Limb (tissue), 2 donors: ENCODE measurements around the gene YEATS4.
A peak's percentile ranks its signal among the peaks of the same experiment; 100 is the strongest.
"Not testable (repeated sequence)": the region's sequence is repeated elsewhere in the genome, so short reads cannot be mapped to it uniquely, and the experiment has no call there.

Source experiments
- DNase-seq, 2 donors: peaks; one replicate each; pipeline ENCODE4 v3.0.0-alpha.2; 2016; ENCODE audit errors: extremely low spot score in 2 of 2

YEATS4 gene

DNA sequence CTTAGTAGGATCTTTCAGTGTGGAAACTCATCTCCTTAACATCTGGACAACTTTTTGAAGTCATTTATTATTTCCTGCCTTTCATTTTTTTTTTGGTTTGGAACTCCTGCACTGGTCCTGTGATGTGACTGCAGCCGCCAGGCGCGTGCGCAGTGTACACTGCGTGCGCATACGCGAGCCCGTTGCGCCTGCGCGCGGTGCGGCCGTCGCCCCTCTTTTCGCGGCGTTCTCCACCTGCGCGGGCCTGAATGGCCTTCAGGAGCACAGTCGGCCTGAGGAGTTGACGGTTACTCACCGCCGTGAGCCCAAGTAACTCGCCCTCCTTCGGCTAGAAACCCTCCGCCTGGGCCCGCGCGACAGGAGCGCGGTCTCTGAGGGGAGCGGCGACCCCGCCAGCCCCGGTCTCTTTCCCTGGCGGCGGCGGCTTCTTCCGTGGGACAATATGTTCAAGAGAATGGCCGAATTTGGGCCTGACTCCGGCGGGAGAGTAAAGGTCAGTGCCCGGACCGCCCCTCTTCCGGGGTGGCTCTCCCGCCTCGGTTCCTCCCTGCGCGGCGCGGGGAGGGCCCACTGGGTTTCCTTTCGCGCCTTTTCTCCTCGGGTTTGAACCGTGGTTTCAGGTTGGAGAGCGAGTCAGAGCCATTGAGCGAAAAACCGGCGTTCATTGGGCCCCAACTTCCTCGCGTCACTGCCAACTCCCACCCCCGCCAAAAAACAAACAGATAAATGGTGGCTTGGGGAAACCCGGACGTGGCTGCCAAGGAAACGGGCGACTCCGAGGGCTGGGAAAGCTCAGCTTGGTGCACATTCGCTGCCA lies at the start of gene YEATS4:
YEATS4 (plus strand) TSS at position 213 of the 817 bp plus-strand sequence; CDS start at position 443, 230 bp downstream.
- peak; percentile 89 for DNase-seq

DNA sequence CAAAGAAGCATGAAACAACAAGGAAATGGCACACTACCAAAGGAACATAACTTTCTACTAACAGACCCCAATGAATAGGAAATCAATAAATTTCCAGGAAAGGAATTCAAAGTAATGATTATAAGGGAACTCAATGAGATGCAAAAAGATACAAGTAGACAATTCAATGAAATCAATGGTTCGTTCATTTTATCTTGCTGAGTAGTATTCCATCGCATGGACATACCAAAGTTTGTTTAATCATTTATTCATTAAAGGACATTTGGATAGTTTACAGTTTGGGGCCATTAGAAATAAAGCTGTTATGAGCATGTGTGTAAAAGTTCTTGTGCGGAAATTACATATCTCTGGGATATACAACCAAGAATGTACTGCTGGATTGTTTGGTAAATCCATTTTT lies 46.3 kb upstream of the YEATS4 start:
- no peak for DNase-seq

DNA sequence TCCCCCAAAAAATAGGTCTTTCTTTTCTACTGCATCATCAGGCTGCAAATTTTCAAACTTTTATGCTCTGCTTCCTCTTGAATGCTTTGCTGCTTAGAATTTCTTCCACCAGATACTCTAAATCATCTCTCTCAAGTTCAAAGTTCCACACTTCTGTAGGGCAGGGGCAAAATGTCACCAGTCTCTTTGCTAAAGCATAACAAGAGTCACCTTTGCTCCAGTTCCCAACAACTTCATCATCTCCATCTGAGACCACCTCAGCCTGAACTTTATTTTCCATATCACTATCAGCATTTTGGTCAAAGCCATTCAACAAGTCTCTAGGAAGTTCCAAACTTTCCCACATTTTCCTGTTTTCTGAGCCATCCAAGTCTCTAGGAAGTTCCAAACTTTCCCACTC lies 42.8 kb upstream of the YEATS4 start:
- not testable (repeated sequence) for DNase-seq

DNA sequence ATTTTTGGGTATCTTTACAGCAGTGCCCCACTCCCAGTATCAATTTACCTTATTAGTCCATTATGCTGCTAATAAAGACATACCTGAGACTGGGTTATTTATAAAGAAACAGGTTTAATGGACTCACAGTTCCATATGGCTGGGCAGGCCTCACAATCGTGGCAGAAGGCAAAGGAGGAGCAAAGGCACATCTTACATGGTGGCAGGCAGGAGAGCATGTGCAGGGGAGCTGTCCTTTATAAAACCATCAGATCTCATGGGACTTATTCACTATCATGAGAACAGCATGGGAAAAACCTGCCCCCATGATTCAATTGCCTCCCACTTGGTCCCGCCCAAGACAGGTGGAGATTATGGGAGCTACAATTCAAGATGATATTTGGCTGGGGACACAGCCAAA lies 42.3 kb upstream of the YEATS4 start:
- DNase-seq, result not testable (repeated sequence)

DNA sequence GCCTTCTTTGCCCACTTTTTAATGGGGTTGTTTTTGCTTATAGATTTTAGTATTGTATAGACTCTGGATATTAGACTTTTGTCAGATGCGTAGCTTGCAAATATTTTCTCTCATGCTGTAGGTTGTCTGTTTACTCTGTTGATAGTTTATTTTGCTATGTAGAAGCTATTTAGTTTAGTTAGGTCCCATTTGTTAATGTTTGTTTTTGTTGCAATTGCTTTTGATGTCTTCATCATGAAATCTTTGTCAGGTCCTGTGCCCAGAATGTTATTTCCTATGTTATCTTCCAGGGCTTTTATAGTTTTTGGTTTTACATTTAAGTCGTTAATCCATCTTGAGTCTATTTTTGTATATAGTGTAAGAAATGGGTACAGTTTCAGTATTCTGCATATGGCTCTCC lies 41.3 kb upstream of the YEATS4 start:
- DNase-seq, result no peak

DNA sequence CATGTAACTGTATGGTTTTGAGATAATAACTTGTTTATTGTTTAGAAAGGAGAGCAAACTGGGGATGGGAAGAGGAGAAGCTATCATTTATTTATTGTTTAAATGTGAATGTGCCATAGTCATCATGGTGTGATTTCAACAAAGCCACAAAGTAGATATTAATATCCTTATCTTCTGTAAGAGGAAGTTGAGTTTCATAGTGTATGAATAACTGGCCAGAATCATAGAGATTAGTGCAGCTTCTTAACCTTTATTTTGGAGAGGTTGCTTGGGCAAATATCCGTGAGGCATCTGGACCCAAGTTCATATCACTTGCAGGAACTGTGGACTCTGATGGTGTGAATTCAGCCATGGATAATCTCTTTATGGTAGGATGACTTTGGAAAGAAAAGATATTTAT lies 38.2 kb upstream of the YEATS4 start:
- DNase-seq, result no peak

DNA sequence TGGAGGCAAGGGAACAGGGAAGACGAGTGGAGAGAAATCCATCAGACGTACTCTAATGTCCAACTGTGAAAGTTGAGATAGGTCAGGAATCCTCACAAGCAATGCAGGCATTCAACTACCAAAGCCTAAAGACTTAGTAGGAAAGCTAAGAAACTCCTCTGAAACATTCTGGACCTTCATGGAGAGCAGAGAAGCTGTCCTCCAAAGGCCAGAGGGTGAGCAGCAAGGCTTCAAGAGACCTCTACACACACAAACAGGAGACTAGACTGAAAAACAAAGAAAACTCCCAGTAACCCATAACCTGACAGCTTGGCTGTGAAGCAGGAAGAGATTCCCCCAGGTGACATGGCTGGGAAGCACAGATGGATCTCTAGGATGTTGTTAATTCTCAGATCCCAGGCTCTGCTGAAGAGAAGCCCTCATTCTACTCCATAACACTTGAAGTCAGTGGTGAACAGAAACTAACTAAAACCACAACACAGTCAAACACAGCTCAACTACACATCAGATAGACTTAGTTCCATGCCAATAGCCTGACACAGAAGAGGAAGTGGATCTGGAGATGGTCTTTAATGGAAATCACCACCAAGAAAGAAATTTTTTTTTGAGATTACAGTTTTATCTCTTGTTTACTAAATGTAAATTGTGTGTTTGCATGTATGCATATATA lies 34.6 kb upstream of the YEATS4 start:
- DNase-seq, result no peak

DNA sequence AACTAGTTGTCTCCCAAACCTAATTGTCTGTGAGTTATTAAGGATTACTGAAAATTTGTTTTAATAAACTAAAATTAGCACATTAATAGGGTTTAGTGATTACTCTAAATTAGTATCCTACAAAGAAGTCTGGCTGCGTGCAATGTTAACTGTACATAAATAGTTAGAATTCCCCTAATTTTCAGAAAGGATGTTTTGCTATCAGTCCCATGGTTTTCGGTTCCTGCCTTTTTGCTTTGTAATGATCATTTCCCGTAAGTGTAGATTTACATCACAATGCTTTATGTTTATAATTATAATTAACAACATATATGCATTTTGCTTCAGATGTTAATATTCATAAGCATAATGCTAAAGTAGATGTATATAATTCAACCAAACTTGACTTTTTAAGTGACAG lies 31.1 kb upstream of the YEATS4 start:
- DNase-seq, result no peak

DNA sequence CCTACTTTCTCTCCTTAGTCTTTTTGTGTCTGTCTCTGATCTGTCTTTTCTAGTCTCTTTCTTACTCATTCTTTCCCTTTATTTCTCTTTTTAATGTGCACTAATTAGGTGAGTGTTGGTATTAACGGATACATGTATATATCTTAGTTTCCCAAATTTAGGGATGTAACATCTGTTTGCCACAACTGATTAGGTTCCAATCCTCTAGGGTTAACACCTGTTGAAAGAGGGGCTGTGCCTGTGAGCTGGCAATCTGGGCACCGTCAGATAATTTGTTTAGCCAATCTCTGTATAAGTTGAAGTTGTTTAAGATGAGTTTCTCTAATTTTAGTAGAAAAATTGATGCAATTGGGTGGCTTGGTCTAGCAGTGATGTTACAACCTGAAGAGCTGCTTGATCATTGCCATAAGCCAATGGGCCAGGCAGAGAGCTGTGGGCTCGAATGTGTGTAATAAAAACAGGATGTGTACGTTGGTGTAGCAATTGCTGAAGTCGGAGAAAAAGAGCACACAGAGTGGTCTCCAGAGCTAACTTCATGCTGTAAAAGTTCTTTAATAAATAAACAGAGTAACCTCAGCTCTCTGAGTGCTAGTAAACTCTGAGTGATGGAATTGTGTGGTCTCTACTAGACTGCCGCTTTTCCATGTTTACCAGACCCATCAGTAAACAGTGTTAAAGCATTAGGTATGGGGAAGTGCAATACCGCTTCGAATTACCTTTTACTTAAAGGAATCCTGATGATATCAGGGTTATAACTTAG lies 29.7 kb upstream of the YEATS4 start:
- no peak for DNase-seq

DNA sequence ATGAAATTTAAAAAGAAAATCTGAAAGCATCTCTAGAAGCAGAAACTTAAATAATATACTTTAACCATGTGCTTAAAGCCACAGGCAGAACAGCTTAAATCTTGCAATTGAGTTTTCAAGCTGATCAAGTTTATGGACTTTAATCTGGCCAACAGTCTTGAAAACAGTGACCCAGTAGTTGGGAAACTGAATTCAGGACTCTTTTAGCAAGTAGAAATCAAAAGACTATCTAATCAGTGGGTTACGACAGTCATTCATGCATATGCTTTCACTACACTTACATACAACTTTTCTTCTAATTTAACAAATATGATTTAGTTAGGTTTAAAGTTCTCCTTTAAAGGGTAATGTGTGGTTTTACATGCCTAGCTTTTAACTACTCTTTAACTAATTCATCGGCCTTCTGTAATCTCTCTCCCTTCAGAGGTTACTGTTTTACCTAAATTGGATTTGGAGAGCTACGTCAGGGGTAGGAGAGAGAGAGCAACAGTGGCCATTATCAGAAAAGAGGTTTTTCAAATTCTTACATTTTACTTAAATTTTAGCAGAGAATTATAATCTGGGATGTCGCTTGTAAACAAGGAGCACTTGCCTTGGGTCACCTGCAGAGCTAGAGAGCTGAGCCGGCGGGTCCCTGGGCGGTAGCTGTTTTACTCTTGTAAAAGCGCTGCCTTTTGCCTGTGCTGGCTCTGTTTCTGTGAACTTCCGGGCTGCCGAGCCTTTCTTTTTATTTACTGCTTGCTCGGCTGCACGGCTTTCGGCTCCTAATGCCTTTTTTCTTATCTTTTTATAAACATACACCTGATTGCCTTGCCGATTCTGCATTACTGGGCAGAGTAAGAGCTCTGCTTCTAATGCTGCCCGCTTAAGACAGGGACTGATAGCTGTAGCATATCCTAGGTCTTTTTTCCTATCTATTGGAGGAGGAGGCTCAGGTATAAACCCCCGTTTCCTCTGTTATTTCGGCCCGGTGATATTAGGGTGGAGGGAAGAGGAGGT lies 28.8 kb upstream of the YEATS4 start:
- no peak for DNase-seq

DNA sequence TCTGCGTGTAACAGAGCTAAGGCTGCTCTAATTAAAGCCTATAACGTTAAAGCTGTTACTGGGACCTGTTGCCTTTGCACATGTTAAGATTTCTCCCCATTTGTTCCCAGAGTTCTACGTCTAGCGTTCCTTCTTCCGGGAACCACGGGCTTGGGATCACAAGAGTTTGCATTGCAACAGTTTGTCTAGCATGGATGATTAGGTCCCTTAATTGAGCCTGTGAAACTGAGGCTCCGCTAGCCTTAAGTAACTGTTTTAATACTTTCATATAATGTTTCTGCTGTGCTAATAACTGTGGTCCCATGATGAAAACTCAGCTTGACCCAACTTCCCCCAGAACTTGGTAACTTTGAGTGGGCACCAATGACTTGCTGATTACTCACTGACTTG lies 28.0 kb upstream of the YEATS4 start:
- no peak for DNase-seq

DNA sequence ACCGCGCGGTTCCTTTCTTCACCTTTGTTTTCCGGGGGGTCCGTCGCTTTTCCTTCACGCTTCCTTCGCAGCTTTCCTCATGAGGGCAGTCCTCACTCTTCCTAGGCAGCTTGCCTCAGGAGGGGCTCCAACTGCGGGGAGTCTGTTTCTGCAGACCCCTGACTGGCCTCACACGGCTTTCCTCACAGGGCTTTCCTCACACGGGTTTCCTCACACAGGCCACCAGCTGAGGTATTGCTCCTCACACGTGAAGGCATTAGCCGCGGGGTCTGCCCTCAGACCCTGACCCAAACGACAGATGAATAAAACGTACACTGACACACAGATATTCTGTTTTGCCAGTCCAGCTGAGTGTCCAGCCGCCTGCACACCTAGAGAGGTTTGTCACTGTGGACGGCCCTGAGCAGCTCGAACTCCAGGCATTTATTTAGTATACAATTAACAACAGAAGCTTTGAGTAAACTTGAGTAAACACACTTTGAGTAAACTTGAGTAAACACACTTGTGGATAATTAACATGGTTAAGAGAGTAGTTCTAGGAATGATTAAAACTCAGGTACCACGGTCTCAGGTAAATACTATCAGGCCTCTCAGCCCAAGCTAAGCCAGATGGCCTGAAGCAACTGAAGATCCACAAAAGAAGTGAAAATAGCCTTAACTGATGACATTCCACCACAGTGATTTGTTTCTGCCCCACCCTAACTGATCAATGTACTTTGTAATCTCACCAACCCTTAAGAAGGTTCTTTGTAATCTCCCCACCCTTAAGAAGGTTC lies 27.4 kb upstream of the YEATS4 start:
- no peak for DNase-seq

DNA sequence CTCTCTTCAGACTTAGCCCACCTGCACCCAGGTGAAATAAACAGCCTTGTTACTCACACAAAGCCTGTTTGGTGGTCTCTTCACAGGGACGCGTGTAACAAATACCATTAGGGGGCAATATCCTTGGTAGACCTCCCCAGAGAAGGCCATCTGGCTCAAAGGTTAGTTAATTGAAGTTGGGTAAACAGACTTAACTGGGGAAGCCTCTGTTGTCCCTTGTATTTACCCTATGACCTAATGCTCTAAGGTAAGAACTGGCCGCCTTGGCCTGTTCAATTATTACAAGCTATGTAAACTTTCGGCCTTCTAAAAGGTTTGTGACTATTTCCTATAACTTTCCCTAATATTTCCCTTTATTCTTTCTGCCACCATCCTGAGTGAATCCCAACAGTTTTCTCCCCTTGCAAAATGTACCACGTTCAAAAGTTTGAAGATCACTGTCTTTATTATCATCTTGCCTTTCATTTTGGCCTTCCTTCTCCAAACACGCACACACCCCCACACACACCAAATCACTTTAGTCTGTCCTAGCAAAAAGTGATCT lies 26.7 kb upstream of the YEATS4 start:
- DNase-seq, result no peak

DNA sequence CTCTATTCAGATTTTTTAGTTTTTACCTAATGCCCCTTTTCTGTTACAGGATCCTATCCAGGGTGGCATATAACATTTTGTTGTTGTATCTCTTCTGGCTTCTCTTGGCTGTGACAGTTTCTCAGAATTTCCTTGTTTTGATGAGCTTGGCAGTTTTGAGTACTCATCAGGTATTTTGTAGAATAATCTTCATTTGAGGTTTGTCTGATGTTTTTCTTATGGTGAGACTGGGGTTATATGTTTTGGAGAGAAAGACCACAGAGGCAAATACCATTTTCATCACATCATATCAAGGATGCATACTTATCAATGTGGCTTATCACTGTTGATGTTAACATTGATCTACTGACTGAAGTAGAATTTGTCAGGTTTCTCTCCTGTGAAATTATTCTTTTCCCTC lies 25.4 kb upstream of the YEATS4 start:
- no peak for DNase-seq

DNA sequence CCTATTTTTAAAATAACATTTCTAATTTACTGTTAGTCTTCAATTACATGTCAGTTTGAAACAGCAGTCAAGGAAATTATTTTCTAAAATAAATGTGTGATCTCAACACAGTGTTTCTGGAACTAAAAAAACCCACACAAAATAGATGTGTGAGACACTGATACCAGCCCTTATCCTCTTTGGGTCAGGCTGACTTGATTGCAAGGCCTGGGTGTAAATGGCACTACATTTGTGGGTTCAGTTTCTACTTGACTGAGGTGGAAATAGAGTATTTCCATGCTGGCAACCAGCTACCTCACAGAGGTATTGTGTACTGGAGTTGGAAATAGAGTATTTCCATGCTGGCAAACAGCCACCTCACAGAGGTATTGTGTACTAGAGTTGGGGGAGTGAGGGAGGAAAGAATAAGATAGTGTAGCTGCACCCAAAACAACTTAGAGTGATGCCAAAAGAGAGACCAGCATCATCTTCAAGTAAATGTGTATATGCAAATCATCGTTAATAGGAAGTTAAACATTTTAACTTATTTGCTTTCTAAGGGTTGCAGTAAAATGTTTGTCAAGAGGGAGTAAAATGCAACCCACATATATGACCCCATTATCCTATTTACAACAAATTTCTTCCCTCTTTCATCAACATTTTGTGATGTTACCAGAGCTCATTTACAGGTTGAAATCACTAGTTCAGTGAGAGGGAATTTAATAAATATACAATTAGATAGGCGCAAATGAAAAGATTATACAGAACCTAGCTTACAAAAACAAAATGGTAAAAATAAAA lies 22.0 kb upstream of the YEATS4 start:
- DNase-seq, result no peak

DNA sequence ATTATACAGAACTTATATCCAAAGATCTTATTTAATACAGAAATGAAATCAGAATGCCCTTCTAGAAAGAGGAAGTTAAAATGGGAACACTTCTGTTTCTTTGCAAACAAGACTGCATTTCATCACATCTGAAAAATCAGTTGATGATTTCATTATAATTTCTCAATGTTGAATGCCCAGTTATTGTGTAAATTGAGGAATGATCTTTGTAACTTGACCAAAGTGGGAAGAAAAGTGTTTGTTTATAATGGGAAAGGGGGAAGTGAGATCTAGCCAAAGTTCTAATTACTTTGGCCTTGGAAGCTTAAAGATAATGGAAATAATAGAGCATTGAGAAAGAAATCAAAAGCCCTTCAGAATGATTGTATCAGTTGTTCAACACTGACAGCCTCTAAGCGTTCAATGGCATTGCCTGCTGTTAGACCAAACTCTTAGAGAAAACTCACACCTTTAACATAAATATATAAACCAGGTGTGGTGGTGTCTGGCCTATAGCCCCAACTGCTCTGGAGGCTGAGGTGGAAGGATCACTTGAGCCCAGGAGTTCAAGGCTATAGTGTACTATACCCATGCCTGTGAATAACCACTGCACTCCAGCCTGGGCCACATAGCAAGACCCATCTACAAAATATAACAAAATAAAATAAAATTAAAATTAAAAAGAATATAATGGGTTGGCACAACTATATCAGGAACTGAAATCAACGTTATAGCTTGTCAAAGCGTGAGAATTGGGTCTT lies 21.3 kb upstream of the YEATS4 start:
- no peak for DNase-seq

DNA sequence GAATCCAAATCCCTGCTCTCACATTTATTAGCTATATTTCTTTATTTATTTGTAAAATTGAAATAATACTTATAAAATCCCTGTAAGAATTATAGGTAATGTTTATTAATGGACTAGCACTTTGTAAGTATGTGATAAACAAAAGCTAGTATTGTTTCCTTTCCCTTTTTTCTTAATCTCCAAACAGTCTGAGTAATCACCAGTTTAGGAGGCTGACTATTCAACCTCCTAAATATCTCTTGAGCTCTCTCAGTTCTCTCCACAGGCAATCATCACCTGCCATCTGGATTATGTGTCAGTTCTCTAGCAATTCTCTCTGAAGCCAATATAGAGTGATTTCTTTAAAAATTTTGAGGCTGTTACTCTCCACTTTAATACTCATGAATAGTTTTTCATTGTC lies 20.6 kb upstream of the YEATS4 start:
- DNase-seq, result no peak

DNA sequence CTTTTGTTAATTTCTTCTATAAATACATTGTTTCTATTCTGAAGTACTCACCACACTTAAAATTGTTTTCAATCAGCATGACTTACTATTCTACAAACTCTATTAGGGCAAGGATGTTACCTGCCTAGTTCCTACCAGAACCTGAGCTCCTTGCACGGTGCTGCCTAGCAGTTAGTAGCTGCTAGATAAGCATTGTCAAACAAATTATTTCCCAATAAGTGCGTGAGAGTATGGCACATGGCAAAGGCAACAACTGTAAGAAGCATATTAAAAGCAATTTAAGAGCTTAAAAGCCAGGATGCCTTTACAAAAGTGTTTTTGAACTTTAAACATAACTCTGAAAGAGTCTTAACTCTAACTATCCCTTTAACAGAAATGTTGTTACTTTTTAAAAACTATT lies 19.5 kb upstream of the YEATS4 start:
- DNase-seq, result no peak

DNA sequence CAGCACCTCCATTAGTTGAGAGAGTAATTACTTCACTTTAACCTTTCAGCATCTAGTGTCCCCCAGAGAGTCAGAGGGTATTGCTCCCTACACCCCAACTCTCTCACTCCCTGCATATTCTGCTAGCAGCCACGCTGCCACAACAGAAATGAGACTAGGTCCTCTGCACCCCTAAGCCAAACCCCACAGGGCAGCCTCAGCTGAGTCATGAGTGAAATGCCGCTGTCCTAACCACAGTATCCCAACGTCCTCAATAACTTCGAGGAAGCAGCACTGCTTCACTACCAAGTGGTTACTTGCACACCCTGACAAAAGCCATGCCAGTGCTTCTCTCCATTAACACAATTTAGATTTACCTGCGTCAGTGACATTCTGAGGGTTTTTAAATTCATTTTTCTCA lies 18.2 kb upstream of the YEATS4 start:
- no peak for DNase-seq
